WTC11 (cell line): ENCODE data around the gene PRCD. TPM values are rescaled to one million over a fixed set of nuclear protein-coding genes. Genes with fewer than 3 reads are reported as not detected.
A peak's percentile ranks its signal among the peaks of the same experiment; 100 is the strongest.

Source experiments
- ATAC-seq: fragments of 200-7000 bp; cut with Tn5 transposase; 2 replicates; pipeline ENCODE4 v1.10.0; 2021; ENCODE audit warnings: mild to moderate bottlenecking, moderate library complexity
- CTCF ChIA-PET: fragments of 300-600 bp; sonication (Branson Sonifier 250); formaldehyde crosslinking; loops from one replicate; lab custom pipeline; 2021; ENCODE audit warnings: antibody characterized with exemption; lab: Charles Lee
- POLR2A ChIA-PET: fragments of 350-600 bp; sonication (Branson Sonifier 250); formaldehyde crosslinking; loops from one replicate; lab custom pipeline; 2021; ENCODE audit warnings: antibody characterized with exemption; lab: Charles Lee
- DNase-seq: peaks from one replicate; pipeline ENCODE4 v3.0.0; 2021; ENCODE audit warnings: low spot score
- H3K27ac Mint-ChIP-seq: 2 replicates; pipeline ENCODE4 v1.8.0; 2021; ENCODE audit warnings: mixed read lengths
- H3K27me3 Mint-ChIP-seq: 2 replicates; pipeline ENCODE4 v1.8.0; 2021; ENCODE audit warnings: low read depth, mild to moderate bottlenecking, moderate library complexity, mixed read lengths
- H3K36me3 Mint-ChIP-seq: 2 replicates; pipeline ENCODE4 v1.8.0; 2021; ENCODE audit warnings: mixed read lengths
- H3K4me1 Mint-ChIP-seq: 2 replicates; pipeline ENCODE4 v1.8.0; 2022; ENCODE audit warnings: mixed read lengths
- H3K4me3 Mint-ChIP-seq: 2 replicates; pipeline ENCODE4 v1.8.0; 2021; ENCODE audit warnings: mild to moderate bottlenecking, moderate library complexity, mixed read lengths
- H3K9me3 Mint-ChIP-seq: 2 replicates; pipeline ENCODE4 v1.8.0; 2021; ENCODE audit warnings: mixed read lengths
- AR ChIP-seq: fragments of 250-450 bp; sonication (Bioruptor Pico); IDR thresholded peaks from 2 replicates; pipeline ENCODE4 v1.9.0; 2021; ENCODE audit warnings: mild to moderate bottlenecking
- ARID4B ChIP-seq: sonication (generic); formaldehyde crosslinking; IDR thresholded peaks from 2 replicates; pipeline ENCODE4 v1.8.0; 2023; ENCODE audit warnings: missing genetic modification reagents, mild to moderate bottlenecking, borderline replicate concordance
- ATF1 ChIP-seq: sonication (generic); formaldehyde crosslinking; IDR thresholded peaks from 2 replicates; pipeline ENCODE4 v1.8.1; 2023; ENCODE audit warnings: mild to moderate bottlenecking, moderate library complexity, missing genetic modification reagents
- CDX4 ChIP-seq: fragments of 250-450 bp; sonication (Bioruptor Pico); IDR thresholded peaks from 2 replicates; pipeline ENCODE4 v1.9.0; 2021; ENCODE audit warnings: moderate library complexity, mild to moderate bottlenecking, inconsistent platforms, borderline replicate concordance
- CREB1 ChIP-seq: sonication (generic); formaldehyde crosslinking; IDR thresholded peaks from 2 replicates; pipeline ENCODE4 v1.8.0; 2023; ENCODE audit warnings: mild to moderate bottlenecking, missing genetic modification reagents
- CREM ChIP-seq: sonication (generic); formaldehyde crosslinking; IDR thresholded peaks from 2 replicates; pipeline ENCODE4 v1.8.1; 2022; ENCODE audit warnings: mild to moderate bottlenecking, missing genetic modification reagents, moderate library complexity
- E2F1 ChIP-seq: sonication (generic); formaldehyde crosslinking; IDR thresholded peaks from 2 replicates; pipeline ENCODE4 v1.8.0; 2022; ENCODE audit warnings: mild to moderate bottlenecking, missing genetic modification reagents
- ESRRA ChIP-seq: sonication (generic); formaldehyde crosslinking; IDR thresholded peaks from 2 replicates; pipeline ENCODE4 v1.8.1; 2022; ENCODE audit warnings: mild to moderate bottlenecking, missing genetic modification reagents, borderline replicate concordance
- FOXJ3 ChIP-seq: sonication (generic); formaldehyde crosslinking; IDR thresholded peaks from 2 replicates; pipeline ENCODE4 v1.9.0; 2021; ENCODE audit warnings: missing genetic modification reagents, mild to moderate bottlenecking, borderline replicate concordance
- FOXK1 ChIP-seq: sonication (generic); formaldehyde crosslinking; IDR thresholded peaks from 2 replicates; pipeline ENCODE4 v1.8.0; 2022; ENCODE audit warnings: mild to moderate bottlenecking, moderate library complexity, missing genetic modification reagents
- FOXP4 ChIP-seq: sonication (generic); formaldehyde crosslinking; IDR thresholded peaks from 2 replicates; pipeline ENCODE4 v1.8.0; 2022; ENCODE audit warnings: mild to moderate bottlenecking, missing genetic modification reagents
- GABPB1 ChIP-seq: sonication (generic); formaldehyde crosslinking; IDR thresholded peaks from 2 replicates; pipeline ENCODE4 v1.8.1; 2023; ENCODE audit warnings: mild to moderate bottlenecking, missing genetic modification reagents
- GTF2I ChIP-seq: fragments of 250-450 bp; sonication (Bioruptor Pico); conservative IDR thresholded peaks from 2 replicates; pipeline ENCODE4 v1.4.0; 2021; ENCODE audit warnings: mild to moderate bottlenecking
- HMGA2 ChIP-seq: fragments of 250-450 bp; sonication (Bioruptor Pico); IDR thresholded peaks from 2 replicates; pipeline ENCODE4 v1.4.0; 2021; ENCODE audit warnings: mild to moderate bottlenecking, moderate library complexity
- JAZF1 ChIP-seq: fragments of 250-450 bp; sonication (Bioruptor Pico); IDR thresholded peaks from 2 replicates; pipeline ENCODE4 v1.9.0; 2021; ENCODE audit warnings: moderate library complexity, mild to moderate bottlenecking, inconsistent platforms
- MXD4 ChIP-seq: fragments of 250-450 bp; sonication (Bioruptor Pico); IDR thresholded peaks from 2 replicates; pipeline ENCODE4 v1.8.0; 2021; ENCODE audit warnings: mild to moderate bottlenecking, moderate library complexity, borderline replicate concordance
- MYBL2 ChIP-seq: sonication (generic); formaldehyde crosslinking; IDR thresholded peaks from 2 replicates; pipeline ENCODE4 v1.8.1; 2023; ENCODE audit warnings: mild to moderate bottlenecking, moderate library complexity, missing genetic modification reagents
- NR2C2 ChIP-seq: sonication (generic); formaldehyde crosslinking; IDR thresholded peaks from 2 replicates; pipeline ENCODE4 v1.8.0; 2022; ENCODE audit warnings: mild to moderate bottlenecking, missing genetic modification reagents
- SOX15 ChIP-seq: fragments of 250-450 bp; sonication (Bioruptor Pico); IDR thresholded peaks from 2 replicates; pipeline ENCODE4 v1.9.0; 2021; ENCODE audit warnings: mild to moderate bottlenecking
- SP1 ChIP-seq: sonication (generic); formaldehyde crosslinking; conservative IDR thresholded peaks from 2 replicates; pipeline ENCODE4 v1.8.1; 2022; ENCODE audit warnings: missing genetic modification reagents
- ZNF138 ChIP-seq: sonication (generic); formaldehyde crosslinking; conservative IDR thresholded peaks from 2 replicates; pipeline ENCODE4 v1.8.1; 2022; ENCODE audit warnings: mild to moderate bottlenecking, moderate library complexity, missing genetic modification reagents
- ZNF396 ChIP-seq: fragments of 250-450 bp; sonication (Bioruptor Pico); IDR thresholded peaks from 2 replicates; pipeline ENCODE4 v1.8.0; 2021; ENCODE audit warnings: mild to moderate bottlenecking, moderate library complexity, borderline replicate concordance
- total RNA-seq: library from RNA; stranded (reverse); gene quantifications from 3 replicates; pipeline ENCODE4 v1.2.3, GENCODE V29; 2021

Gene PRCD
- total RNA-seq, 1 experiment from 2014 or later, result 2.7 TPM

- Mint-ChIP-seq H3K36me3 (peaks cover 42% of the 10 kb centered on the region), H3K9me3 (no peaks in the 10 kb centered on the region), H3K4me1 (peaks cover 42% of the 10 kb centered on the region), H3K27me3 (no peaks in the 10 kb centered on the region), H3K4me3 (peak overlapping the region; percentile 97), H3K27ac (peak overlapping the region; percentile 94)
- no peak for DNase-seq
- ChIA-PET POLR2A (interaction anchor here (0.6 to 1.3 kb wide), 8 partner anchors 9 to 147 kb away, joined by 3 to 4 read pairs (median 3); partner anchors contain the start of gene CYGB), CTCF (interaction anchor here (0.6 to 3.3 kb wide), 26 partner anchors 8 to 543 kb away, joined by 3 to 27 read pairs (median 4); partner anchors contain the start of genes CYGB, PRCD and ST6GALNAC2)
- peak; percentile 9; the same call in 1 of the 2 replicates for ATAC-seq
- TF ChIP-seq SP1 (CRISPR knock-in tag), result no peak
- TF ChIP-seq CDX4 (CRISPR knock-in tag), result no peak
- TF ChIP-seq HMGA2, result no peak
- no peak for TF ChIP-seq FOXK1 (CRISPR knock-in tag)
- TF ChIP-seq SOX15 (CRISPR knock-in tag), result no peak
- peak; percentile 82 for TF ChIP-seq GABPB1 (CRISPR knock-in tag)
- no peak for TF ChIP-seq FOXJ3 (CRISPR knock-in tag)
These were observed 17.0 kb downstream of the PRCD start for GRCh38 chr17:76556765-76557367.

- POLR2A ChIA-PET, result interaction anchor here (0.6 to 1.7 kb wide), 8 partner anchors 9 to 114 kb away, joined by 3 to 4 read pairs (median 3); partner anchors contain the start of gene CYGB
- ATAC-seq (peak; percentile 97), DNase-seq (peak; percentile 97)
- H3K4me3 Mint-ChIP-seq, result peak overlapping the region; percentile 97
- peaks cover 43% of the 10 kb centered on the region for H3K4me1 Mint-ChIP-seq
- no peaks in the 10 kb centered on the region for H3K27me3 Mint-ChIP-seq
- H3K9me3 Mint-ChIP-seq, result no peaks in the 10 kb centered on the region
- CTCF ChIA-PET, result interaction anchor here (0.5 to 3.3 kb wide), 26 partner anchors 9 to 702 kb away, joined by 3 to 27 read pairs (median 4); partner anchors contain the start of genes CYGB, PRCD, ST6GALNAC2 and WBP2
- peaks cover 46% of the 10 kb centered on the region for H3K36me3 Mint-ChIP-seq
- peak overlapping the region; percentile 97 for H3K27ac Mint-ChIP-seq
- TF ChIP-seq NR2C2 (CRISPR knock-in tag) (no peak), CREM (CRISPR knock-in tag) (no peak), ZNF138 (CRISPR knock-in tag) (no peak), ZNF396 (CRISPR knock-in tag) (no peak), ATF1 (CRISPR knock-in tag) (no peak), ESRRA (CRISPR knock-in tag) (peak; percentile 84; the same call in 1 of the 2 replicates), FOXP4 (0 out of 2 replicates have a peak, but pooled peaks have one; percentile 38), JAZF1 (CRISPR knock-in tag) (no peak), MYBL2 (CRISPR knock-in tag) (no peak; the same call in 1 of the 2 replicates), CREB1 (CRISPR knock-in tag) (no peak), MXD4 (no peak), AR (CRISPR knock-in tag) (no peak), ARID4B (peak; percentile 18; the same call in 1 of the 2 replicates), E2F1 (no peak), GTF2I (no peak)
These were observed 17.7 kb downstream of the PRCD start for GRCh38 chr17:76557368-76558197.
